Measurements from ENCODE around the gene PGGHG.

PGGHG gene

GRCh38 chr11:269146-269890 lies 19.6 kb upstream of the PGGHG start:
- no CpG with 5 or more reads among the region's 21 CpGs for WGBS (ENCODE audit: extremely low coverage, insufficient coverage, insufficient read length)
- no peak overlapping the region for H4K91ac ChIP-seq (ENCODE audit: low read depth, low read length)

GRCh38 chr11:270451-271318 lies 18.2 kb upstream of the PGGHG start:
- Histone ChIP-seq H2BK120ac (ENCODE audit: insufficient read depth, low read length, poor library complexity) (no peak overlapping the region), H2BK5ac (ENCODE audit: low read depth, low read length, poor library complexity) (no peak overlapping the region), H3K4me3 (ENCODE audit: low read depth, low read length) (no peak overlapping the region), H3K9me3 (ENCODE audit: insufficient read depth, low read depth, low read length) (no peaks in the 10 kb centered on the region), H3K4me1 (ENCODE audit: control insufficient read depth in 1 of 2, insufficient read depth in 2 of 2, low read length in 2 of 2) (peaks cover 0 to 2% of the 10 kb centered on the region in 2 experiments), H3K18ac (ENCODE audit: low read length) (no peak overlapping the region), H4K8ac (ENCODE audit: low read depth, low read length) (peak overlapping the region; percentile 53), H3K4me2 (ENCODE audit: low read length) (no peak overlapping the region), H4K91ac (ENCODE audit: low read depth, low read length) (peak overlapping the region; percentile 66), H2BK12ac (ENCODE audit: low read length) (no peak overlapping the region), H3K79me1 (ENCODE audit: low read length) (peaks cover 2% of the 10 kb centered on the region), H3K9ac (ENCODE audit: low read length) (peak overlapping the region; percentile 12), H4K12ac (ENCODE audit: low read depth, low read length) (no peak overlapping the region), H3K79me2 (ENCODE audit: control insufficient read depth, insufficient read depth, low read length, poor library complexity) (no peaks in the 10 kb centered on the region), H2AK5ac (ENCODE audit: low read length) (no peak overlapping the region), H3K27ac (ENCODE audit: low read depth, low read length) (no peak overlapping the region), H3K4ac (ENCODE audit: low read depth, low read length) (no peak overlapping the region), H2AFZ (ENCODE audit: insufficient read depth, low read length, poor library complexity) (peak overlapping the region; percentile 17), H3K27me3 (ENCODE audit: insufficient read depth, low read length) (no peaks in the 10 kb centered on the region), H3K36me3 (ENCODE audit: control insufficient read depth in 1 of 2, insufficient read depth in 2 of 2, low read length in 2 of 2) (no peaks in the 10 kb centered on the region), H3K23ac (ENCODE audit: low read length) (no peak overlapping the region), H3K14ac (ENCODE audit: low read length) (peak overlapping the region; percentile 40)
- peak in 1 of 2 donors; percentile 21 for DNase-seq
- WGBS (ENCODE audit: extremely low coverage, insufficient coverage, insufficient read length): no CpG with 5 or more reads among the region's 18 CpGs

More at GRCh38 chr11:269146-269890, 19.6 kb upstream of the PGGHG start:
- Histone ChIP-seq H3K79me2 (ENCODE audit: control insufficient read depth, insufficient read depth, low read length, poor library complexity) (no peaks in the 10 kb centered on the region), H3K9me3 (ENCODE audit: insufficient read depth, low read depth, low read length) (no peaks in the 10 kb centered on the region), H3K4me2 (ENCODE audit: low read length) (no peak overlapping the region), H4K8ac (ENCODE audit: low read depth, low read length) (no peak overlapping the region), H3K79me1 (ENCODE audit: low read length) (peaks cover 2% of the 10 kb centered on the region), H3K36me3 (ENCODE audit: control insufficient read depth in 1 of 2, insufficient read depth in 2 of 2, low read length in 2 of 2) (no peaks in the 10 kb centered on the region), H3K14ac (ENCODE audit: low read length) (no peak overlapping the region), H3K4ac (ENCODE audit: low read depth, low read length) (no peak overlapping the region), H2BK120ac (ENCODE audit: insufficient read depth, low read length, poor library complexity) (no peak overlapping the region), H3K4me3 (ENCODE audit: low read depth, low read length) (no peak overlapping the region), H3K9ac (ENCODE audit: low read length) (no peak overlapping the region), H2BK12ac (ENCODE audit: low read length) (no peak overlapping the region), H2BK5ac (ENCODE audit: low read depth, low read length, poor library complexity) (no peak overlapping the region), H3K27me3 (ENCODE audit: insufficient read depth, low read length) (no peaks in the 10 kb centered on the region), H2AK5ac (ENCODE audit: low read length) (no peak overlapping the region), H3K27ac (ENCODE audit: low read depth, low read length) (no peak overlapping the region), H4K12ac (ENCODE audit: low read depth, low read length) (no peak overlapping the region), H3K18ac (ENCODE audit: low read length) (no peak overlapping the region), H3K4me1 (ENCODE audit: control insufficient read depth in 1 of 2, insufficient read depth in 2 of 2, low read length in 2 of 2) (peaks cover 0 to 2% of the 10 kb centered on the region in 2 experiments), H2AFZ (ENCODE audit: insufficient read depth, low read length, poor library complexity) (no peak overlapping the region), H3K23ac (ENCODE audit: low read length) (no peak overlapping the region)
- peak; percentile 58 to 91 for DNase-seq

GRCh38 chr11:271319-271715 lies 17.6 kb upstream of the PGGHG start:
- H4K8ac ChIP-seq (ENCODE audit: low read depth, low read length): peak overlapping the region; percentile 53
- no peak overlapping the region for H3K27ac ChIP-seq (ENCODE audit: low read depth, low read length)
- no peak overlapping the region for H3K9ac ChIP-seq (ENCODE audit: low read length)
- peak overlapping the region; percentile 66 for H4K91ac ChIP-seq (ENCODE audit: low read depth, low read length)
- H3K14ac ChIP-seq (ENCODE audit: low read length): peak overlapping the region; percentile 40
- no peak overlapping the region for H3K23ac ChIP-seq (ENCODE audit: low read length)
- H3K9me3 ChIP-seq (ENCODE audit: insufficient read depth, low read depth, low read length): no peaks in the 10 kb centered on the region
- no peak overlapping the region for H3K4me2 ChIP-seq (ENCODE audit: low read length)
- no peak overlapping the region for H3K4me3 ChIP-seq (ENCODE audit: low read depth, low read length)
- no peak overlapping the region for H2BK12ac ChIP-seq (ENCODE audit: low read length)
- no peak overlapping the region for H3K4ac ChIP-seq (ENCODE audit: low read depth, low read length)
- no peak overlapping the region for H2BK5ac ChIP-seq (ENCODE audit: low read depth, low read length, poor library complexity)
- H3K36me3 ChIP-seq (ENCODE audit: control insufficient read depth in 1 of 2, insufficient read depth in 2 of 2, low read length in 2 of 2): no peaks in the 10 kb centered on the region
- H3K27me3 ChIP-seq (ENCODE audit: insufficient read depth, low read length): no peaks in the 10 kb centered on the region
- H3K4me1 ChIP-seq (ENCODE audit: control insufficient read depth in 1 of 2, insufficient read depth in 2 of 2, low read length in 2 of 2): peaks cover 0 to 2% of the 10 kb centered on the region in 2 experiments
- peak overlapping the region; percentile 17 for H2AFZ ChIP-seq (ENCODE audit: insufficient read depth, low read length, poor library complexity)
- no peaks in the 10 kb centered on the region for H3K79me2 ChIP-seq (ENCODE audit: control insufficient read depth, insufficient read depth, low read length, poor library complexity)
- H3K79me1 ChIP-seq (ENCODE audit: low read length): peaks cover 2% of the 10 kb centered on the region
- no peak overlapping the region for H2BK120ac ChIP-seq (ENCODE audit: insufficient read depth, low read length, poor library complexity)
- WGBS (ENCODE audit: extremely low coverage, insufficient coverage, insufficient read length): no CpG with 5 or more reads among the region's 8 CpGs
- H4K12ac ChIP-seq (ENCODE audit: low read depth, low read length): no peak overlapping the region
- H2AK5ac ChIP-seq (ENCODE audit: low read length): no peak overlapping the region
- no peak for DNase-seq
- H3K18ac ChIP-seq (ENCODE audit: low read length): no peak overlapping the region

GRCh38 chr11:272195-272930 lies 16.6 kb upstream of the PGGHG start:
- Histone ChIP-seq H4K91ac (ENCODE audit: low read depth, low read length) (no peak overlapping the region), H2BK5ac (ENCODE audit: low read depth, low read length, poor library complexity) (no peak overlapping the region), H3K14ac (ENCODE audit: low read length) (no peak overlapping the region), H3K9ac (ENCODE audit: low read length) (no peak overlapping the region), H2AFZ (ENCODE audit: insufficient read depth, low read length, poor library complexity) (no peak overlapping the region), H3K27ac (ENCODE audit: low read depth, low read length) (no peak overlapping the region), H3K27me3 (ENCODE audit: insufficient read depth, low read length) (no peaks in the 10 kb centered on the region), H3K36me3 (ENCODE audit: control insufficient read depth in 1 of 2, insufficient read depth in 2 of 2, low read length in 2 of 2) (no peaks in the 10 kb centered on the region), H2BK120ac (ENCODE audit: insufficient read depth, low read length, poor library complexity) (no peak overlapping the region), H3K9me3 (ENCODE audit: insufficient read depth, low read depth, low read length) (no peaks in the 10 kb centered on the region), H3K4me3 (ENCODE audit: low read depth, low read length) (no peak overlapping the region), H4K8ac (ENCODE audit: low read depth, low read length) (no peak overlapping the region), H2BK12ac (ENCODE audit: low read length) (no peak overlapping the region), H2AK5ac (ENCODE audit: low read length) (no peak overlapping the region), H3K23ac (ENCODE audit: low read length) (no peak overlapping the region), H3K4me2 (ENCODE audit: low read length) (no peak overlapping the region), H3K79me2 (ENCODE audit: control insufficient read depth, insufficient read depth, low read length, poor library complexity) (no peaks in the 10 kb centered on the region), H4K12ac (ENCODE audit: low read depth, low read length) (no peak overlapping the region), H3K4me1 (ENCODE audit: control insufficient read depth in 1 of 2, insufficient read depth in 2 of 2, low read length in 2 of 2) (peaks cover 0 to 2% of the 10 kb centered on the region in 2 experiments), H3K18ac (ENCODE audit: low read length) (no peak overlapping the region), H3K4ac (ENCODE audit: low read depth, low read length) (no peak overlapping the region), H3K79me1 (ENCODE audit: low read length) (peaks cover 2% of the 10 kb centered on the region)
- no peak for DNase-seq
- no CpG with 5 or more reads among the region's 22 CpGs for WGBS (ENCODE audit: extremely low coverage, insufficient coverage, insufficient read length)
